ENCODE measurements around the gene ASH1L. TPM values are rescaled to one million over a fixed set of nuclear protein-coding genes. Genes with fewer than 3 reads are reported as not detected.

The ASH1L gene
- total RNA-seq, 4 donors from 2014 or later: 55.6 to 81.3 (median 75.0) TPM

GRCh38 chr1:155383406-155383805 is 179.2 kb downstream of the ASH1L start:
- TF ChIP-seq CTCF (IDR thresholded peaks at IDR 0.05) (no peak), EP300 (IDR thresholded peaks at IDR 0.05) (no peak), POLR2AphosphoS5 (IDR thresholded peaks at IDR 0.05) (no peak), POLR2A (IDR thresholded peaks at IDR 0.05) (no peak)
- Histone ChIP-seq H3K9me3 (no peaks in the 10 kb centered on the region), H3K4me1 (peaks cover 0 to 24% (median 0%) of the 10 kb centered on the region in 3 donors), H3K36me3 (peaks cover 0 to 51% of the 10 kb centered on the region in 2 donors), H3K4me3 (no peak overlapping the region), H3K27me3 (no peaks in the 10 kb centered on the region), H3K27ac (no peak overlapping the region)
- no peak for ATAC-seq
- WGBS, 2 donors (ENCODE audit: low coverage in 1 of 2): 92 to 100% methylated on average over 1 of the region's 1 CpG

GRCh38 chr1:155379631-155380090 is 182.9 kb downstream of the ASH1L start:
- Histone ChIP-seq H3K36me3 (peaks cover 2 to 60% of the 10 kb centered on the region in 2 donors), H3K27me3 (no peaks in the 10 kb centered on the region), H3K4me1 (peaks cover 0 to 31% (median 0%) of the 10 kb centered on the region in 3 donors), H3K4me3 (no peak overlapping the region), H3K9me3 (no peaks in the 10 kb centered on the region), H3K27ac (peak overlapping the region; percentile 33 to 70 (median 42))
- ATAC-seq: peak; percentile 86
- TF ChIP-seq POLR2AphosphoS5 (IDR thresholded peaks at IDR 0.05): no peak
- no peak for TF ChIP-seq POLR2A (IDR thresholded peaks at IDR 0.05)
- no peak for TF ChIP-seq EP300 (IDR thresholded peaks at IDR 0.05)
- TF ChIP-seq CTCF (IDR thresholded peaks at IDR 0.05): no peak

- Histone ChIP-seq H3K9me3 (no peaks in the 10 kb centered on the region), H3K4me3 (no peak overlapping the region), H3K36me3 (peaks cover 2 to 65% of the 10 kb centered on the region in 2 donors), H3K27me3 (no peaks in the 10 kb centered on the region), H3K27ac (peak overlapping the region; percentile 33 to 48 (median 40)), H3K4me1 (peaks cover 0 to 31% (median 0%) of the 10 kb centered on the region in 3 donors)
- TF ChIP-seq EP300 (IDR thresholded peaks at IDR 0.05): no peak
- TF ChIP-seq CTCF (IDR thresholded peaks at IDR 0.05): no peak
- no peak for TF ChIP-seq POLR2AphosphoS5 (IDR thresholded peaks at IDR 0.05)
- TF ChIP-seq POLR2A (IDR thresholded peaks at IDR 0.05): no peak
- ATAC-seq: no peak
- 10 to 35% methylated on average over 3 of the region's 3 CpGs for WGBS, 2 donors (ENCODE audit: low coverage in 1 of 2)
Observed at GRCh38 chr1:155379180-155379579, 183.4 kb downstream of the ASH1L start.

GRCh38 chr1:155360051-155360450 is 202.6 kb downstream of the ASH1L start:
- Histone ChIP-seq H3K9me3 (no peaks in the 10 kb centered on the region), H3K4me1 (no peaks in the 10 kb centered on the region), H3K27ac (no peak overlapping the region), H3K27me3 (no peaks in the 10 kb centered on the region), H3K4me3 (no peak overlapping the region), H3K36me3 (peaks cover 0 to 100% of the 10 kb centered on the region in 2 donors)
- ATAC-seq: no peak
- TF ChIP-seq POLR2A (IDR thresholded peaks at IDR 0.05): no peak
- TF ChIP-seq POLR2AphosphoS5 (IDR thresholded peaks at IDR 0.05): no peak
- no peak for TF ChIP-seq CTCF (IDR thresholded peaks at IDR 0.05)
- TF ChIP-seq EP300 (IDR thresholded peaks at IDR 0.05): no peak
- 76 to 100% methylated on average over 1 of the region's 1 CpG for WGBS, 2 donors (ENCODE audit: low coverage in 1 of 2)

- 91% methylated on average over 5 to 6 of the region's 6 CpGs for WGBS, 2 donors (ENCODE audit: low coverage in 1 of 2)
- no peaks in the 10 kb centered on the region for H3K9me3 ChIP-seq
- H3K4me3 ChIP-seq: no peak overlapping the region
- TF ChIP-seq POLR2AphosphoS5 (IDR thresholded peaks at IDR 0.05): no peak
- no peak for TF ChIP-seq CTCF (IDR thresholded peaks at IDR 0.05)
- TF ChIP-seq POLR2A (IDR thresholded peaks at IDR 0.05): no peak
- TF ChIP-seq EP300 (IDR thresholded peaks at IDR 0.05): no peak
- peaks cover 4 to 100% of the 10 kb centered on the region in 2 donors for H3K36me3 ChIP-seq
- H3K27me3 ChIP-seq: no peaks in the 10 kb centered on the region
- no peak overlapping the region for H3K27ac ChIP-seq
- ATAC-seq: no peak
- H3K4me1 ChIP-seq: no peaks in the 10 kb centered on the region
Observed at GRCh38 chr1:155352631-155353030, 210.0 kb downstream of the ASH1L start.
